ENCODE measurements around the gene DYNLT1. TPM values are rescaled to one million over a fixed set of nuclear protein-coding genes. Genes with fewer than 3 reads are reported as not detected.
"Not testable (repeated sequence)": the region's sequence is repeated elsewhere in the genome, so short reads cannot be mapped to it uniquely, and the experiment has no call there.

DYNLT1 gene
- total and polyA plus RNA-seq, 4 experiments from 2014 or later, result 78.8 to 105 (median 92.1) TPM

- peaks cover 26 to 46% of the 10 kb centered on the region in 2 donors for H3K36me3 Mint-ChIP-seq
- peaks cover 4 to 6% (median 6%) of the 10 kb centered on the region in 4 donors for H3K4me1 Mint-ChIP-seq
- H3K9me3 ChIP-seq (ENCODE audit: control insufficient read depth in 1 of 2, low read length in 2 of 2), result no peaks in the 10 kb centered on the region
- POLR2A ChIA-PET (ENCODE audit: partially characterized antibody), result interaction anchor here (0.7 kb wide), 1 partner anchor 126 kb away, joined by 3 read pairs; no protein-coding TSS in a partner anchor
- no peak overlapping the region for H3K4me3 Mint-ChIP-seq
- intact Hi-C loops (cut with micrococcal nuclease), result no loop called here
- H3K27me3 Mint-ChIP-seq, result no peaks in the 10 kb centered on the region
- CTCF ChIA-PET (ENCODE audit: partially characterized antibody), result interaction anchor here (1.6 to 3.9 kb wide), 5 partner anchors 11 to 474 kb away, joined by 4 to 17 read pairs (median 7); no protein-coding TSS in a partner anchor
- no peaks in the 10 kb centered on the region for H3K27me3 ChIP-seq (ENCODE audit: insufficient read depth, low read length)
- H3K4me1 ChIP-seq (ENCODE audit: insufficient read depth, low read length), result no peaks in the 10 kb centered on the region
- H3K27ac ChIP-seq (ENCODE audit: low read depth, low read length), result no peak overlapping the region
- no peak overlapping the region for H3K4me3 ChIP-seq (ENCODE audit: low read length in 2 of 2)
- no peak for DNase-seq
- H3K9me3 Mint-ChIP-seq, result peaks cover 0 to 2% (median 0%) of the 10 kb centered on the region in 8 donors
- H3K27ac Mint-ChIP-seq, result peak overlapping the region in 3 of 7 donors; percentile 12 to 52 (median 37)
- no peaks in the 10 kb centered on the region for H3K36me3 ChIP-seq (ENCODE audit: insufficient read depth, low read length)
Measured at GRCh38 chr6:158672726-158673125, 28.2 kb upstream of the DYNLT1 start.

DNA sequence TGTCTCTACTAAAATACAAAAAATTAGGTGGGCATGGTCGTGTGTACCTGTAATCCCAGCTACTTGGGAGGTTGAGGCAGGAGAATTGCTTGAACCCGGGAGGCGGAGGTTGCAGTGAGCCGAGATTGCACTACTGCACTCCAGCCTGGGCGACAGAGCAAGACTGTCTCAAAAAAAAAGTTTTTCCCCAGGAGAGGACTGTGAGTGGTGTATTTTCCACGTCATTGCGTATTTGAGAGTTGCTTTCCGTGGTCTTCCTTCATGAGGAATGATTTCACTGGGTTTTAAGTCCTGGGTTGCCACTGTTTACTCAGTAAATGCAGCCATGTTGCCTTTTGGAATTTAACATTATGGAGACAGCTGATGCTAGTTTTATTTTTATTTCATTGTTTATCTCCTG lies 27.6 kb upstream of the DYNLT1 start:
- H3K4me1 ChIP-seq (ENCODE audit: insufficient read depth, low read length); intact Hi-C loops (cut with micrococcal nuclease); H3K27me3 Mint-ChIP-seq; H3K4me1 Mint-ChIP-seq; H3K36me3 ChIP-seq (ENCODE audit: insufficient read depth, low read length); H3K9me3 Mint-ChIP-seq; H3K4me3 ChIP-seq (ENCODE audit: low read length in 2 of 2); H3K27me3 ChIP-seq (ENCODE audit: insufficient read depth, low read length); DNase-seq; POLR2A ChIA-PET (ENCODE audit: partially characterized antibody); H3K27ac ChIP-seq (ENCODE audit: low read depth, low read length); H3K4me3 Mint-ChIP-seq; H3K9me3 ChIP-seq (ENCODE audit: control insufficient read depth in 1 of 2, low read length in 2 of 2): not testable (repeated sequence)
- Mint-ChIP-seq H3K27ac (peak overlapping the region in 1 of 7 donors; percentile 3), H3K36me3 (peaks cover 32 to 51% of the 10 kb centered on the region in 2 donors)
- CTCF ChIA-PET (ENCODE audit: partially characterized antibody), result interaction anchor here (0.6 to 3.9 kb wide), 5 partner anchors 10 to 474 kb away, joined by 3 to 17 read pairs (median 7); no protein-coding TSS in a partner anchor

- Mint-ChIP-seq H3K36me3 (peaks cover 40 to 66% of the 10 kb centered on the region in 2 donors), H3K27ac (peak overlapping the region in 3 of 7 donors; percentile 38 to 79 (median 55)), H3K27me3 (no peaks in the 10 kb centered on the region), H3K4me3 (peak overlapping the region in 1 of 8 donors; percentile 31), H3K4me1 (peaks cover 5 to 8% (median 7%) of the 10 kb centered on the region in 4 donors), H3K9me3 (peaks cover 0 to 4% (median 0%) of the 10 kb centered on the region in 8 donors)
- no peak overlapping the region for H3K27ac ChIP-seq (ENCODE audit: low read depth, low read length)
- no peaks in the 10 kb centered on the region for H3K9me3 ChIP-seq (ENCODE audit: control insufficient read depth in 1 of 2, low read length in 2 of 2)
- DNase-seq, result no peak
- intact Hi-C loops (cut with micrococcal nuclease), result no loop called here
- H3K4me1 ChIP-seq (ENCODE audit: insufficient read depth, low read length), result no peaks in the 10 kb centered on the region
- H3K27me3 ChIP-seq (ENCODE audit: insufficient read depth, low read length), result no peaks in the 10 kb centered on the region
- POLR2A ChIA-PET (ENCODE audit: partially characterized antibody), result interaction anchor here (1.1 kb wide), 1 partner anchor 201 kb away, joined by 3 read pairs; no protein-coding TSS in a partner anchor
- CTCF ChIA-PET (ENCODE audit: partially characterized antibody), result interaction anchor here (0.6 to 1.8 kb wide), 3 partner anchors 9 to 438 kb away, joined by 3 to 10 read pairs (median 6); no protein-coding TSS in a partner anchor
- H3K4me3 ChIP-seq (ENCODE audit: low read length in 2 of 2), result no peak overlapping the region
- H3K36me3 ChIP-seq (ENCODE audit: insufficient read depth, low read length), result peaks cover 14% of the 10 kb centered on the region
Measured at GRCh38 chr6:158669145-158670035, 24.8 kb upstream of the DYNLT1 start.

DNA sequence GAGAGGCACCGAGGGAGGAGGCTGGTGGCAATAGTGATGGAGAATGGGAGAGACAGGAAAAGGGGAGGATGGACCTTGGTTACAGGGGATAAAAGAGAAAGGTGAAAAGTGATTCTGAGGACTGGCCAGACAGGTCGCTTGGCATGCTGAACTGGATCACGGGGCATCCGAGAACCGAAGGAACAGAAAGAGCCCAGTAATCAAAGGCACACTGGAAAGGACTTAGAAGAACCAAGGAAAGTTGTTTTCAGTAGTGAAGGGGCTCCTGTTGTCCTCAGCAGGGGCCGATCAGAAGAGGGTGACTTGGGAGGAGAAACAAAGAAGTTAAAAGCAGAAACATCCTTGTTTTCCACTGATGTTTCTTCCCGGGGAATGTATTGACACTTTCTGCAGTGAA lies 24.2 kb upstream of the DYNLT1 start:
- H3K27ac ChIP-seq (ENCODE audit: low read depth, low read length), result no peak overlapping the region
- DNase-seq, result no peak
- ChIA-PET CTCF (ENCODE audit: partially characterized antibody) (interaction anchor here (1.3 to 1.8 kb wide), 2 partner anchors 9 to 22 kb away, joined by 6 to 10 read pairs; no protein-coding TSS in a partner anchor), POLR2A (ENCODE audit: partially characterized antibody) (interaction anchor here (1.1 kb wide), 1 partner anchor 202 kb away, joined by 3 read pairs; no protein-coding TSS in a partner anchor)
- H3K27me3 ChIP-seq (ENCODE audit: insufficient read depth, low read length), result no peaks in the 10 kb centered on the region
- Mint-ChIP-seq H3K9me3 (peaks cover 0 to 4% (median 0%) of the 10 kb centered on the region in 8 donors), H3K36me3 (peaks cover 37 to 64% of the 10 kb centered on the region in 2 donors), H3K27me3 (no peaks in the 10 kb centered on the region), H3K27ac (peak overlapping the region in 5 of 7 donors; percentile 38 to 92 (median 51)), H3K4me3 (no peak overlapping the region), H3K4me1 (peaks cover 4 to 7% (median 6%) of the 10 kb centered on the region in 4 donors)
- peaks cover 14% of the 10 kb centered on the region for H3K36me3 ChIP-seq (ENCODE audit: insufficient read depth, low read length)
- H3K4me1 ChIP-seq (ENCODE audit: insufficient read depth, low read length), result no peaks in the 10 kb centered on the region
- H3K9me3 ChIP-seq (ENCODE audit: control insufficient read depth in 1 of 2, low read length in 2 of 2), result no peaks in the 10 kb centered on the region
- no peak overlapping the region for H3K4me3 ChIP-seq (ENCODE audit: low read length in 2 of 2)
- intact Hi-C loops (cut with micrococcal nuclease), result no loop called here

DNA sequence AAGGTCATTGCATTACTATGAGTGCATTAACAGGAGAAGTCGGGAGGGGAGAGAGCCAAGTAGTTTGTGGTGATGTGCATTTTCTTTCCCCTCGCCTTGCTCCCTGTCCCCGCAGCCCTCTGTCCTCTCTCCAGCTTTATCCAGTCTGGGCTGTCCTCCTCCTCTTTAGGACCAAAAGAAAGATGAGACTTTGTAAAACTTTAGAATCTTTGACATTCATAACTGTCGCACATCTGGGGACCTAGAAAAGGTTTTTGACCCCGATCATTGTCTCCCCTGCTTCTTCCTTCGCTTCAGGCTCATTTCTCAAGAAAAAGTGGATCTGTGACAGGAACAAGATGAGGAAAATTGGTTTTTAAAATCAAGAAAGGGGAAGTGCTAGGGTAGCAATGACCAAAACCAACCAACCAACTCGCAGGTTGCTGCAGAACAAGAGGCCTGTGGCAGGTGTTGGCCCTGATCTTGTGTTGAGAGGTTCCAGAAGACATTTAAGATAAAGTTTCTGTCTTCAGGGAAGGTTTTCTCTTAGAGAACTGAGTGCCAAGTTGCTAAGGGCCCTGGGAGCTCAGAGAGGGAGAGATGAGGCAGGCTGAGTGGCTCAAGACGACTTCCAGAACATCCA lies 22.9 kb upstream of the DYNLT1 start:
- Histone ChIP-seq H3K9me3 (ENCODE audit: control insufficient read depth in 1 of 2, low read length in 2 of 2) (no peaks in the 10 kb centered on the region), H3K4me3 (ENCODE audit: low read length in 2 of 2) (no peak overlapping the region), H3K36me3 (ENCODE audit: insufficient read depth, low read length) (peaks cover 24% of the 10 kb centered on the region), H3K27ac (ENCODE audit: low read depth, low read length) (no peak overlapping the region), H3K4me1 (ENCODE audit: insufficient read depth, low read length) (no peaks in the 10 kb centered on the region), H3K27me3 (ENCODE audit: insufficient read depth, low read length) (no peaks in the 10 kb centered on the region)
- no peak for DNase-seq
- peaks cover 4 to 7% (median 6%) of the 10 kb centered on the region in 4 donors for H3K4me1 Mint-ChIP-seq
- H3K27me3 Mint-ChIP-seq, result no peaks in the 10 kb centered on the region
- H3K4me3 Mint-ChIP-seq, result no peak overlapping the region
- intact Hi-C loops (cut with micrococcal nuclease), result no loop called here
- CTCF ChIA-PET (ENCODE audit: partially characterized antibody), result interaction anchor here (0.6 kb wide), 1 partner anchor 206 kb away, joined by 3 read pairs; no protein-coding TSS in a partner anchor
- POLR2A ChIA-PET (ENCODE audit: partially characterized antibody), result no interaction called here
- peaks cover 48 to 70% of the 10 kb centered on the region in 2 donors for H3K36me3 Mint-ChIP-seq
- peaks cover 0 to 4% (median 0%) of the 10 kb centered on the region in 8 donors for H3K9me3 Mint-ChIP-seq
- peak overlapping the region in 1 of 7 donors; percentile 77 for H3K27ac Mint-ChIP-seq

GRCh38 chr6:158666628-158667359 lies 22.3 kb upstream of the DYNLT1 start:
- Mint-ChIP-seq H3K4me3 (no peak overlapping the region), H3K9me3 (peaks cover 0 to 4% (median 0%) of the 10 kb centered on the region in 8 donors), H3K27ac (peak overlapping the region in 3 of 7 donors; percentile 23 to 37 (median 24)), H3K36me3 (peaks cover 52 to 74% of the 10 kb centered on the region in 2 donors), H3K27me3 (no peaks in the 10 kb centered on the region), H3K4me1 (peaks cover 4 to 7% (median 6%) of the 10 kb centered on the region in 4 donors)
- Histone ChIP-seq H3K4me1 (ENCODE audit: insufficient read depth, low read length) (no peaks in the 10 kb centered on the region), H3K27me3 (ENCODE audit: insufficient read depth, low read length) (no peaks in the 10 kb centered on the region), H3K27ac (ENCODE audit: low read depth, low read length) (no peak overlapping the region), H3K36me3 (ENCODE audit: insufficient read depth, low read length) (peaks cover 25% of the 10 kb centered on the region), H3K4me3 (ENCODE audit: low read length in 2 of 2) (no peak overlapping the region), H3K9me3 (ENCODE audit: control insufficient read depth in 1 of 2, low read length in 2 of 2) (no peaks in the 10 kb centered on the region)
- ChIA-PET CTCF (ENCODE audit: partially characterized antibody) (interaction anchor here (0.6 to 1.5 kb wide), 2 partner anchors 25 to 205 kb away, joined by 3 to 4 read pairs; no protein-coding TSS in a partner anchor), POLR2A (ENCODE audit: partially characterized antibody) (no interaction called here)
- intact Hi-C loops (cut with micrococcal nuclease), result no loop called here
- no peak for DNase-seq

All from CD4-positive, alpha-beta memory T cell (primary cell).